ENCODE data around the gene SATB1. TPM values are rescaled to one million over a fixed set of nuclear protein-coding genes. Genes with fewer than 3 reads are reported as not detected.

The SATB1 gene
- total and polyA plus RNA-seq, 2 of the 8 experiments (the other 6 are each of a cell fraction or from before 2014, with no cell fraction given): 18.8 to 28.0 TPM

- no peak overlapping the region for H4K91ac ChIP-seq (replicated peaks; ENCODE audit: insufficient read length, low read length)
- TF ChIP-seq TAF7 (optimal IDR thresholded peaks at IDR 0.05; ENCODE audit: borderline replicate concordance, low read depth, low read length) (no peak), CHD1 (IDR thresholded peaks at IDR 0.05; ENCODE audit: low read depth, low read length) (no peak), EZH2 (IDR thresholded peaks at IDR 0.05; ENCODE audit: low read depth, low read length, severe bottlenecking) (no peak), CTBP2 (IDR thresholded peaks at IDR 0.05; ENCODE audit: borderline replicate concordance, insufficient read depth, insufficient read length, low read length) (no peak), CREB1 (IDR thresholded peaks at IDR 0.05) (no peak), NANOG (IDR thresholded peaks at IDR 0.05; ENCODE audit: insufficient read depth, low read depth, low read length, poor library complexity, severe bottlenecking) (no peak), CHD2 (IDR thresholded peaks at IDR 0.05; ENCODE audit: low read length) (no peak)
- no peak for DNase-seq (ENCODE audit: low read depth in 1 of 2, low spot score in 2 of 2)
These were observed 117.0 kb downstream of the SATB1 start for GRCh38 chr3:18308096-18308650.

More at GRCh38 chr3:18308096-18308650, 117.0 kb downstream of the SATB1 start:
- POLR2A ChIA-PET (ENCODE audit: partially characterized antibody): no interaction called here
- Histone ChIP-seq H2AK5ac (ENCODE audit: low read depth, low read length) (no peak overlapping the region), H2BK120ac (replicated peaks; ENCODE audit: low read depth, low read length) (no peak overlapping the region), H3K56ac (replicated peaks; ENCODE audit: insufficient read length, low read depth, low read length) (no peak overlapping the region), H2AFZ (ENCODE audit: low read length) (no peak overlapping the region), H4K5ac (ENCODE audit: insufficient read length, low read depth, low read length) (no peak overlapping the region), H2BK12ac (ENCODE audit: low read depth, low read length) (no peak overlapping the region), H2BK15ac (ENCODE audit: low read length) (no peak overlapping the region), H3K23ac (ENCODE audit: insufficient read length) (no peak overlapping the region), H3K27ac (ENCODE audit: low read depth, low read length) (no peak overlapping the region), H3K9ac (replicated peaks in 1 of 4; ENCODE audit: extremely low read depth in 1 of 4, low read depth in 3 of 4, low read length in 3 of 4) (no peak overlapping the region), H3K27me3 (replicated peaks in 1 of 4; ENCODE audit: control insufficient read depth in 3 of 4, extremely low read depth in 1 of 4, insufficient read depth in 3 of 4, low read length in 3 of 4) (no peaks in the 10 kb centered on the region), H3K4me1 (replicated peaks in 1 of 4; ENCODE audit: control insufficient read depth in 3 of 4, insufficient read depth in 4 of 4, low read length in 3 of 4) (no peaks in the 10 kb centered on the region), H3K4me2 (ENCODE audit: insufficient read depth in 1 of 2, low read depth in 2 of 2, low read length in 2 of 2) (no peak overlapping the region), H3K9me3 (ENCODE audit: insufficient read depth in 2 of 2, low read depth in 1 of 2, low read length in 1 of 2) (no peaks in the 10 kb centered on the region), H3K4me3 (ENCODE audit: extremely low read depth in 1 of 4, insufficient read depth in 2 of 4, low read depth in 3 of 4, low read length in 4 of 4) (no peak overlapping the region), H2BK20ac (ENCODE audit: low read length) (no peak overlapping the region), H3K79me2 (ENCODE audit: control insufficient read depth in 1 of 2, insufficient read depth in 2 of 2, low read length in 2 of 2) (no peaks in the 10 kb centered on the region), H3K14ac (ENCODE audit: insufficient read length) (no peak overlapping the region), H4K8ac (ENCODE audit: extremely low read depth, insufficient read depth, low read length) (no peak overlapping the region), H3K4ac (replicated peaks; ENCODE audit: insufficient read length, low read depth, low read length) (no peak overlapping the region), H3K23me2 (ENCODE audit: low read depth, low read length) (no peaks in the 10 kb centered on the region; the same call in 1 of the 2 replicates), H3K36me3 (ENCODE audit: control insufficient read depth in 2 of 4, insufficient read depth in 4 of 4, low read length in 3 of 4) (no peaks in the 10 kb centered on the region), H2BK5ac (ENCODE audit: low read depth, low read length) (no peak overlapping the region), H3K79me1 (ENCODE audit: low read depth, low read length) (no peaks in the 10 kb centered on the region), H3K18ac (ENCODE audit: extremely low read depth, low read length) (no peak overlapping the region), H4K20me1 (replicated peaks in 1 of 2; ENCODE audit: control insufficient read depth in 1 of 2, insufficient read depth in 2 of 2, low read length in 2 of 2) (no peaks in the 10 kb centered on the region)
- WGBS, 2 experiments (ENCODE audit: extremely low coverage in 1 of 2, insufficient coverage in 1 of 2, insufficient read length in 1 of 2, insufficient replicate concordance in 2 of 2, low coverage in 1 of 2, low lambda C conversion rate in 2 of 2, missing lambda C conversion rate in 1 of 2): 79% methylated on average over 5 of the region's 5 CpGs; no CpG with 5 or more reads in 1 of the 2 experiments
- CTCF ChIA-PET (ENCODE audit: partially characterized antibody): no interaction called here
- FAIRE-seq: no peak

Measured in H1 (cell line).